GM18909 (cell line): ENCODE measurements around the gene TECTA.
"Not testable (repeated sequence)": the region's sequence is repeated elsewhere in the genome, so short reads cannot be mapped to it uniquely, and the experiment has no call there.

Experiments
- ATAC-seq: cut with Tn5 transposase; IDR thresholded peaks from one replicate; pipeline ENCODE4 v1.9.1; 2021; ENCODE audit warnings: mild to moderate bottlenecking; ENCODE audit not compliant: unreplicated experiment, poor library complexity

Gene TECTA

DNA sequence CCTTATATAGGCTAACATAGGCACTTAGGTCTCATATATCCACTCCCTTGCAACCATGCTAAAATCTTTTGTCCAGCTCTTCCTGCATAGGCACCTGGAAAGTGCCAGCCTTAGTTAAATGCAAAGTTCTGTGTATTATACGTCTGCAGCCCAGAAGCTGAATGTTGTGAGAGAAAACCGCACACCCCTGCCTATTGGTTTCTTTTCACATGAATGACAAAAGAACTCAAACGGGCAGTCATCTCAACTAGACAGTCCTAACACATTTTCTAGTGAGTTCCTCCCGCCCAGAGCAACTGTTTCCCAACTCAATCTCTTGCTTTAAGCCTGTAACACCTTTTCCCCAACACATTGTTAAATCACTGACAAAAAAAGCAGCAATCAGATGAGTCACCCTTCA lies 122.1 kb downstream of the TECTA start:
- ATAC-seq, result no peak

DNA sequence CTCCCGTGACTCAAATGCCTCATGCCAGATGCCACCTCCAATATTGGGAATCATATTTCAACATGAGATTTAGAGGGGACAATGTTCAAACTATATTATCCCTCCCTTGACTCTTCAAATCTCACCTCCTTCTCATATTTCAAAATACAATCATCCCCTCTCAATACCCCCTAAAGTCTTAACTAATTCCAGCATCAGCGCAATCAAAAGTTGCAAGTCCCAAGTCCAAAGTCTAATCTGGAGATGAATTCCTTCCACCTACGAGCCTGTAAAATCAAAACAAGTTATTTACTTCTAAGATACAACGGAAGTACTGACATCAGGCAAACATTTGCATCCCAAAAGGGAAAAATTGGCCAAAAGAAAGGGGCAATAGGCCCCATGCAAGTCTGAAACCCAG lies 124.3 kb downstream of the TECTA start:
- ATAC-seq, result no peak

DNA sequence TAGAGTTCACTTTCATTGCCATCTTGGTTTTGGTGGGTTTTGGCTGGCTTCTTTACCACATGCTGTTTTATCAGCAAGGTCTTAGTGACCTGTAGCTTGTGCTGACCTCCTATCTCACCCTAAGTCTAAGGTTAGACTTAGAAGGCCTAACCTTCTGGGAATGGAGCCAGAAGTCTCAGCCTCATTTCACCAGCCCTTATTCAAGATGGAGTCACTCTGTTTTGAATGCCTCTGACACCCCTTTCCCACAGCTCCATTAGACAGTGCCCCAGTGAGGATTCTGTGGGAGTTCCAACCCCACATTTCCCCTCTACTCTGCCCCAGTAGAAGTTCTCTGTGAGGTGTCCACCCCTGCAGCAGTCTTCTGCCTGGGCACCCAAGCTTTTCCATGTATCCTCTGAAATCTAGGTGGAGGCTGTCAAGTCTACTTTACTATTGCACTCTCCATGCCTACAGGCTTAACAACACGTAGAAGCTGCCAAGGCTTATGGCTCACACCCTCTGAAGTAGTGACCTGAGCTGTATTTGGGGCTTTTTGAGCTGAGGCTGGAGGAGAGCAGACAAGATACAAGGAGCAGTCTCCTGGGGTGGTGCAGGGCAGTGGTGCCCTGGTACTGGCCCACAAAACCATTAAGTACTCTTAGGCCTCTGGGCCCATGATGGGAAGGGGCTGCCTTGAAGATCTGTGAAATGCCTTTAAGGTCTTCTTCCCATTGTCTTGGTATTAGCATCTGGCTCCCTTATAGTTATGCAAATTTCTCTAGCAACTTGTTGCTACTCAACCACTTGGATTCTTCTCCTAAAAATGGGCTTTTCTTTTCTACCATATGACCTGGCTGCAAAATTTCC lies 125.6 kb downstream of the TECTA start:
- ATAC-seq, result no peak

DNA sequence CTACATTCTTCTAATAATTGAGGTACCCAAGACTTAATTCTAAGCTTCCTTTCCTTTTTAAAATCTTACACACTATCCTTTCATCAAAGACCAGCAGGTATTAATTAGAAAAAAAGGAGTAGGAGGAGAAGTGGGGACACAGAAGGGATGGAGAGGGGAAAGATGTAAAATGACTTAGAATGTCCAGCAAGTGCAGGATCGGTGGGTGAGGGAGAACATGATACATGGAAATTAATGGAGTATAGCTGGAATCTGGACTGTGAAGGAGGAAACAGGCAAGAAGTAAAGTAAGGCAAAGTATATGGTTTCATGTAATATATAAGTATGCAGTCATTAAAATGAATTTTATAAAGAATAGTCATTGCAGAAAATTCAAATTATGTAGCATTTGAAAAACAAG lies 127.8 kb downstream of the TECTA start:
- no peak for ATAC-seq

DNA sequence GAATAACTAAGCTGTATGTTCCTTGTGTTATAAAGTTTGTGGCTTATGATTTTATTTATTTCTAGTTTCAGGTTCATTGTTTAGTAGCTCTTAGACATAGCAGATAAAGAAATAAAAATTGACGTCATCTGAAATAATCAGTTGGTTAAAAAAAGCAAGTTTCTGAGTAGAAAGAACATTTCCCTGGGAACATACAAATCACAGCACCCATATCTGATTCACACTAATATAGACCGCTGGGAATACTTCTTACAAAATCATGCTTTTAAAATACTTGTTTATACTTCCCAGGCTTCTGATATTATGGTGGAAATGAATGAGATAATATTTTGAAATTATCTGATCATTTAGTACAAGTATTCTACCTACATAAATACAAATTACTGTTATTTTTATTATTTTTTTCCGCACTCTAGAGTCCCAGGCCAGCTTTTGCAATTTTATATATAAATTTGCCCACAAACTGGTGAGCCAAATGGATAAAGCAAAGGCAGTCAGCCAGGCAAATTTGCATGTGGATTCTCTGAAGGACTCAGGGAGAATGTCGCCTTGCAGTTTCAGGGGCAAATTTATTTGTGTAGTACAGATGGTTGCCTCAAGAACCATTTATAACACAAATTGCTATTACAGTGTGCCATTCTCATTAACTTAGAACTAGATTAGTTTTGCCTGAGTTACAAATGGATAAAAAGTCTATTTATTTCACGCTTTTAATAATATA lies 128.6 kb downstream of the TECTA start:
- ATAC-seq, result no peak

DNA sequence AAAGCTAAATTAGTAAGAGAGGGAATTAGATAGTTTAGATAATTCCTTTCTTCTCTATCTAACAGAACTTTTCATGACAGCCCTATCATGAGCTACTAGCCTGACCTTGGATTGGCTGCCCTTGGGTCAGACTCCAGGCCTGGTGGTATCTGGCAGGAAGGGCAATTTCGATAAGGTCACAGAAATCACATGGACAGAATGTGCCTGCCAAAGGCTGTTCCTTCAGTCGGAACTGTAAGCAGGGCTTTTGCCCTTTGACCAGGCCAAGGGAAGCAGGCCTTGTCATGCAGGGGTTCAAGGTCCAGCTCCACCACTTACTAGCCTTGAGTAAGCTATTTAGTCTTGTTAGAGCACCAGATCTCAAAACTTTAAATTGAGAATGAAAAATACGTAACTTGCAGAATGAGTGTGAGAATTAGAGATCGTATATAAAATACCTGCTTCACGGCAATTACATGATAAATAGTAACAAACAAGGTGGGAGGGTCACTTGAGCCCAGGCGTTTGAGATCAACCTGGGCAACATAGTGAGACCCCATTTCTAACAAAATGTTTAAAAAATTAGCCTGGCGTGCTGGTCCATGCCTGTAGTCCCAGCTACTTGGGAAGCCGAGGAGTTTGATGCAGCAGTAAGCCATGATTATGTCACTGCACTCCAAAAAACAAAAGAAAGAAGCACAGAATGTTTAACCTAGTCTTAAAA lies 130.7 kb downstream of the TECTA start:
- ATAC-seq, result no peak

DNA sequence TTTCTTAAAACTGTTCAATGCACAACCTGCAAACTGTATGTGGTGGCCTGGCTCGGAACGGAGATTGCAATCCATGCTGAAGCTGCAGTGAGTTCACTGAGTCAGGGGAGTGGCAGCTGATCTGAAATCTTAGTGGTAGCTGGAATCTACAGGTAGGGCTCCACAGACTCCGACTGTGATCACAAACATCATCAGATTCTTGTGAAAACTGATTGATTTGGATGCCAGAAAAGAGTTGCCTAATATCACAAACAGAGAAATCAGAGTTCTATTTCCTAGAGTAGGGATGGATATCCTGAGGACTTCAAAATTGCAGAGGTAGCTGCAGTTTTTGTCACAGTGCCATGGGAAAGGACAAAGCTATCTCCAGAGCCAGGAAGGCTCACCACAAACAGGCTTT lies 134.0 kb downstream of the TECTA start:
- ATAC-seq, result no peak

DNA sequence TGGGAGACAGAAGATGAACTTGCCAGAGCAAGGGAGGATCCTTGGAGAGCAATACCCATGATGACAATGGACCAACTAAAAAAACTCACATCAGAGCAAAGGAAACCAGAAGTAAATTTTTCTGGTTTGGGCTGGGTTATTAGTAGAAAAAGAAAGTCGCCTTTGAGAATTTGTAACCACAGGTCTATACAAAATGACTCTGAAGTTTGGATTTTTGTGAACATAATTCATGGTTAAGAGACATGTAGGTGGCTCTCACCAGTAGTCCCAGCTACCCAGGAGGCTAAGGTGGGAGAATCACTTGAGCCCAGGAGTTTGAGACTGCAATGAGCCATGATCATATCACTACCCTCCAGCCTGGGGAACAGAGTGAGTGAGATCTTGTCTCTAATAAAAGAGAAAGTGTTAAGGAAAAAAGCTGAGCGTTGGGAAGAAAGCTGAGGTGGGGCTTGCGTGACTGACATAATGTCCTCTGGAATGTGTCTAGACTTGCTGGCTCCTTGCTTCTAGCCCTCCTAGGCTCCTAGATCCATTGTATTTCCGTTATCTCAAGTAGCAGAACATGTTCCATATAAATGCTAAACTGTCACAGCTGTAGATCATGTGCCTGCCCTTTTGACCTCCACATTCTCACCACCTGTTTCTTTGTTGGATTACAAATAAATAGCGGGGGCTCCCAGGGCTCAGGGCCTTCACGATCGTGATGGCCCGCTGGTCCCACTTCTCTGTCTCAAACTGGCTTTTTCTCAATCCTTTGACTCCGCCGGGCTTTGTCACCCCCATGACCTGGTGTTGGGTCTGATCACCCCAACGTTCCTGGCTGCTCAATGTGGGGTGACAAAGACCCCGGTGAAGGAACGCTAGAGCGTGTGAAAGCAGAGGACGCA lies 135.3 kb downstream of the TECTA start:
- ATAC-seq, result peak; percentile 67

DNA sequence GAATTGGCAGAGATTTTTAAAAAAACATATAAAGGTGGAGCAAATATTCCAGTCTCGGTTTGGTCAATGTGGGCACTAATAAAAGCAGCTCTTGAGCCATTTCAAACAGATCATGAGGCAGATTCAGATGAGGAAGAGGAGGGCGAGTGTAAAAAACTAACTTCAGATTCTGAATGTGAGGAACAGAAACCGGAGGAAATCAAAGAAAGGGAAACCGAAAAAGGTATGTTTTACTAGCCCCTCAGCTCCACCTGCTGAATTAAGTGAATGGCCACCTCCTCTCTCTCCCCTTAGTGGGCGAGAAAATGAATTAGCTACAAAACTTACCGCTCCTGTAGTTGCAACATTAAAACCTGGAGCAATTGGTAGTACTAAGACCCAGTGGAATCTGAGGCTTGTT lies 136.2 kb downstream of the TECTA start:
- ATAC-seq, result not testable (repeated sequence)

DNA sequence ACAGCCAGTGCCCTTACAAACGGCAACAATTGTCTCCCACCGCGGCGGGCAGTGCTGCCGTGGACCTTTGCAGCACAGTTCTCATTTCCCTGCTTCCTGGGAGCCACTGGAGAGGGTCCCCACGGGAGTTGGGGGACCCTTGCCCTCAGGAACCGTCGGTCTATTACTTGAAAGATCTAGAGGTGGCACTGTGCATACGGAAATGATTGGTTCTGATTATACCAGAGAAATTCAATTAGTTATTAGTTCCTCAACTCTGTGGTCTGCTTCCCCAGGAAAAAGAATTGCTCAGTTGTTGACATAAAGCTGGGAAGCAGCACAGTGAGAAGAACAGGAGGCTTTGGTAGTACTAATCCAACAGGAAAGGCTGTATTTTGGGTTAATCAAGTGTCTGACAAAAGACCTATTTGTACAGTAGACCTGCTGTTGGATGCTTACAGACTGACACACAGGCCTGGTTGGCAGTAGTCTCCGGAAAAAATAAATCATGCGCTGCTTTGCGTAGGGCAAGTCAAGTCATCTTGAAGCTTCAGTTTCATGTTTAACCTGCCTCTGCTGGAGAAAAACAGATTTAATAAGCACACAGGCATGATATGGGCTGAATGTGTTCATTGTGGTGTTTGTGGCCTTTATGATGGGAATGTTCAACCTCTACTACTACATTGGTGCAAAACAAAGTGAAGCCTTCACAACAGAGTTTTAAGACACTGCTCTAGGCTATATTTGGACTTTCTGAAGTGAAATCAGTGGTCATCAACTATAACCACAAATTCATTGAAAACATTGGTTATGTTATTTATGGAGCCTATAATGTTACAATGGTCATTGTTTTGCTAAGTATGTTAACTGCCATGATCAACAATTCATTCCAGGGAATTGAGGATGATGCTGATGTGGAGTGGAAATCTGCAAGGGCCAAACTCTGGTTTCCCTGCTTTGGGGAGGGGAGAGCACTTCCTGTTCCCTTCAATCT lies 136.9 kb downstream of the TECTA start:
- no peak for ATAC-seq

DNA sequence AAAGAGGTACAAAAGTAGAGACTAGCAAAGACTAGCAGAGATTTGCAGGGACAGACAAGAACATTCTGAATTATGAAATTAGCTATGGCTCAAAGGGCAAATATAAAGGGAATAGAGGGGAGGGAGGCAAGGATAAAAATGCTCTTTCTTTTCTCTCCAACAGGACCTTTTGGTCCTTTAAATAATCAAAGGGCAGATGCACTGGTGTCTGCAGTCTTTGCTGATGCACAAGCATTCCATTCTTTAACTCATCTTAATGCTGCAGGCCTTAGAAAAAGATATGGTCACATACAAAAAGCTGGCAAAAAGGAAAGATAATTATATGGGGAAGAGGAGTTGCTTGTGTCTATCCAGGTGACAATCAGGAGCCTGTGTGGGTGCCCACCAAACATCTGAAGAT lies 137.9 kb downstream of the TECTA start:
- ATAC-seq, result no peak

DNA sequence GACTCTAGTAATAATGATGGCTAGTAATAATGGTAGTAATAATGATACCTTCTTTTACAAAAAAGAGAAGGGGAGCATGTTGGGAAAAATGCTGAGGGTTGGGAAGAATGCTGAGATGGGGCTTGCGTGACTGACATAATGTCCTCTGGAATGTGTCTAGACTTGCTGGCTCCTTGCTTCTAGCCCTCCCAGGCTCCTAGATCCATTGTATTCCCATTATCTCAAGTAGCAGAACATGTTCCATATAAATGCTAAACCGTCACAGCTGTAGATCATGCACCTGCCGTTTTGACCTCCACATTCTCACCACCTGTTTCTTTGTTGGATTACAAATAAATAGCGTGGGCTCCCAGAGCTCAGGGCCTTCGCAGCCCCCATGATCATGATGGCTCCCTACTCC lies 139.0 kb downstream of the TECTA start:
- not testable (repeated sequence) for ATAC-seq

DNA sequence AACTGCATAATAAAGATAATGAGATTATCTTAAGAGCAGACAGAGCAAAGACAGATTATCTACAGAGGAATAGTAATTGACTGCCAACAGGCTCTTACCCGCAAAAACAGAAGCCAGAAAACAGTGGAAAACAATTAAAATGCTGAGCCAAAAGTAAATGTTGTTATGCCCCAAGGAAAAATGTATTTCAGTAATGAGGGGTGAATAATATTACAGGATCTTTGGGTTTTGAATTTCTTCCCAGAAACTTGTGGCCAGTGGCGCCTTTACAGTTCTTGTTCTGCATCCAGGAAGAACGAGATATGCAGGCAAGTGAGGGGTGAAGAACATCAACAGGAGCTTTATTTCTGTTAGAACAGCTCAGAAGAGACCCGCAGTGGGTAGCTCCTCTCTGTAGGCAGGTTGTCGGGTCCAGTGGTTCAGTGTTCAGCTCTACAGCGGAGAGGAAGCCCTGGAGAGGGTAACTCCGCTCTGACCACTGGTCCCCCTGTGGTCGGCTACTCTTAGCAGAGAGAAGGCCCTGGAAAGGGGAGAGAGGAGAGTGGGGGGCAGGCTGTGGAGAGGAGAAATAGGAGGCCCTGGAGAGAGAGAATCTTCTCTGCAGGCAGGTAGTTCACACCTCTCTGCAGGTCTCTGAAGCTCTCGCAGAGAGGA lies 139.7 kb downstream of the TECTA start:
- no peak for ATAC-seq
